HG02678 (cell line): ENCODE data around the gene EXOSC6.
A peak's percentile ranks its signal among the peaks of the same experiment; 100 is the strongest.
"Not testable (repeated sequence)": the region's sequence is repeated elsewhere in the genome, so short reads cannot be mapped to it uniquely, and the experiment has no call there.

Experiments used
- ATAC-seq: cut with Tn5 transposase; IDR thresholded peaks from one replicate; pipeline ENCODE4 v1.9.1; 2021; ENCODE audit warnings: mild to moderate bottlenecking, moderate library complexity; ENCODE audit not compliant: unreplicated experiment

Gene EXOSC6

DNA sequence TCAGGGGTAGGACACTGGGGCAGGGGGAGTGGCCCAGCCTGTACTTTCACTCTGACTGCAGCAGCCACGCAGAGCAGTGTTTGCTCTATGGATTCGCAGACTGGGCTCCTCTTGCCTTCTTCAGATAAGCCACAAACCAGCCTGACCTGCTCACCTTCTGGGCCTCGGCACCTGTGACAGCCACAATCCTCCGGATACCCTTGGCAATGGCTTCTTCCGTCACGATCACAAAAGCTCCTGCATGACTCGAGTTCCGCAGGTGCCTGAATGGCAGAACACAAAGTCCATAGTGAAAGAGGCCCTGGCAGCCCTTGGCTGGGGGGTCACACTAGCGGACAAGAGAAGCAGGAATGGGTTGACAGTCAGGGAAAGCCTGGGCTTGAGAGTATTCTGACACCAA, 3.8 kb upstream of the EXOSC6 start:
- ATAC-seq, result no peak

DNA sequence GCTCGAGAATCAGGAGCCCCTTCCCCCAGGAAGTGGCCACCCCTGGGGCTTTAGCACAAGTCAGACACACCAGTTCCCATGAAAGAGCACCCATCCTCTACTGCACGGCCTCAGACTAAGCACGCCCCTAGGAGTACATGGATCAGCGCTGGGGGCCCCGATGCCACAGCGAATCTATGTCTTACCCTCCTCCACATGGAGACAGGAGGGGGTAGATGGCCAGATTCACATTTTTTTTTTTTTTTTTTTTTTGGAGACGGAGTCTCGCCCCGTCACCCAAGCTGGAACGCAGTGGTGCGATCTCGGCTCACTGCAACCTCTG, 3.2 kb upstream of the EXOSC6 start:
- ATAC-seq, result no peak

DNA sequence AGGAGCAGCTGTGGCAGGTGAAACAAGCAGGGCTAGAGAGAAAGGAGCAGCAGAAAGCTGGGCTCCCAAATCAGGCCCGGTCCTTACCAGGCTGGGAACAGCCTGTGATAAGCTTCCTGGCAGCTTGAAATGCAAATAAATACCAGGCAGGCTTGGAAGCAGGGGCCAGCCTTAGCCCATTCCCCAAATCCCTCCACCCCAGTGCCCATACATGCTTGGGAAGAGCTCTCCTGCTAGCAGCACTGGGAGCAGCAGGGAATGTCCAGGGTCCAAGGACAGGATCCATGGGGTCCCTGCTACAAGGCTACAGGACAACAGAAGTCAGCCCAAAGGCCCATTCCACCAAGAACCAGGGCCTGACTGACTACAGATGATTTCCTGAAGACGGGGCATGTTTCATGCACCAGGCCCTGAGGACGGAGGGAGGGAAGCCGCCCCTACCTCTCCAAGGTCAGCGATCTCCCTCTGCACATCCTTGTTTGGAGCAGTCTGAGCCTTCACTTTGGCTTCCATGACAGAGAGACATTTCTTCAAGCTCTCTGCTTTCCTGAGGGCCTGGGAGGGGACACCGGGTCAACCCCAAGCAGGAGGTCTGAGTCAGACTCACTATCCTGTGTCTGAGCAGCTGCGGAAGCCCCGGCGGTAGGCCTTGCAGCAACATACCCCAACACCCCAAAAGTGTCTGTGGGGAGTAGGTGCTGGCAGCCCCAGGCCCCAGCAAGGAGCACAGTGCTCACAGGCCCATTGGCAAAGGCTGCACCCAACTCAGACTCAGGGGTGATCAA, 2.6 kb upstream of the EXOSC6 start:
- ATAC-seq, result no peak

DNA sequence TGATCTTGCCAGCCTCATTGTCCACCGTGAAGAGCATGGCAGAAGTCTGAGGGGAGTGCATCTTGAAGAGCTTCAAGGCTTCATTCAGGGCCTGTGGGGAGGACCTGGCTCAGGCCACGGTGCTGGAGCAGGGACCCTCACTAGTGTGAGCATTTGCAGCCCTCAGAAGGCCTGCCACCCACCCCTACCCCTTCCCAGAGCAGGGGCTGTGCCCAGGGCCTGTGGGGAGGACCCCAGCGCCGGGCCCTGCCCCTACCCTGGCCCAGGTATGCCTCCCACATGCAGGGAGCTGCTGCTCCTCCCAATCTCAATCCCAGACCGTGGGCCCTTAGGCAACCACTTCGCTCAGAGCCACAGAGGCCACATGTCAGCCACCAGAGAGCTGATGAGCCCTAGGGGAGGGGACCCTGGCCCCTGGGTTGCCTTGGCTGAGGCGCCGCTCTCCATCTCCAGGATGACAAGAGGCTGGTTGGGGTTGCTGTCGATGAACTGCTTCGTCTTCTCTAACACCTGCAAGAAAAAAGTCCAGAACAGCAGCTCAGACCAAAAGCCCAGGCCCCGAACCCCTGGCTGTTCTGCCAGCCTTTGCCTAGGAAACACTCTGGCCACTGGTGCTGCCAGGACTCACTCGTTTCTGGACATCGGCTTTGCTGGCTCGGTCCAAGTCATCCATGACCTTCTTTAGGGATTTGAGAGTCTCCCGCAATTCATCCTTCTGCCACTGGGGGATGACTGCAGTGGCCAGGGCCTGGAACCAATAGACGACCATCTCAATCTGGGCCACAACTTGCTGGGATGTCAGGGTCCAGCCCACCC, 1.8 kb upstream of the EXOSC6 start:
- ATAC-seq, result no peak

DNA sequence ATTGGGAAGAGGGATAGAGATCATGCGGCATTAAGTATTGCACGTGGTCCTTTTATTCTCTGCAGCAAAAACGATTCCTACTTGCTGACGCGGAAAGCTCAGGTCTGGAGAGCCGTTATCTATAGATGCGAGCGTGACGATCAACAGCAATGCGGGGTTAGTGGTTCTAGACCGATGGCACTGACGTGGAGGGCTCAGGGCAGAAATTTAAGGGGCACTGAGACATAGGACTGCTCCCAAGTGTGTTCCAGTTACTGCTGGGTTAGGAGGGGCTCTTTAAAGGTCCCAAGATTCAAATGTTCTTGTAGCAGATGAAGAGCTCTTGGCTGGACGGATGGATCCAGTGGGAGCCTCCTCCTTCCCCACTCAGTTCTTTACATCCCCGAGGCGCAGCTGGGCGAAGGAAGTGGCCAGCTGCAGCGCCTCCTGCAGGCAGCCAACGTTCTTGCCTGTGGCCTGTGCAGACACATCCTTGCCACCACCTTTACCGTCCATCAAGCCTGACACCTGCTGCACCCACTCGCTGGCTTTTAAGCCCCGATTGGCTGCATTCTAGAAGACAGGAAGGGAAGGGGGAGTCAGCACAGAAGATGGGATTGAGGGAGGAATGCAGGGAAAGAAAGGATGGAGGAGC, 732 bp upstream of the EXOSC6 start:
- ATAC-seq, result no peak

DNA sequence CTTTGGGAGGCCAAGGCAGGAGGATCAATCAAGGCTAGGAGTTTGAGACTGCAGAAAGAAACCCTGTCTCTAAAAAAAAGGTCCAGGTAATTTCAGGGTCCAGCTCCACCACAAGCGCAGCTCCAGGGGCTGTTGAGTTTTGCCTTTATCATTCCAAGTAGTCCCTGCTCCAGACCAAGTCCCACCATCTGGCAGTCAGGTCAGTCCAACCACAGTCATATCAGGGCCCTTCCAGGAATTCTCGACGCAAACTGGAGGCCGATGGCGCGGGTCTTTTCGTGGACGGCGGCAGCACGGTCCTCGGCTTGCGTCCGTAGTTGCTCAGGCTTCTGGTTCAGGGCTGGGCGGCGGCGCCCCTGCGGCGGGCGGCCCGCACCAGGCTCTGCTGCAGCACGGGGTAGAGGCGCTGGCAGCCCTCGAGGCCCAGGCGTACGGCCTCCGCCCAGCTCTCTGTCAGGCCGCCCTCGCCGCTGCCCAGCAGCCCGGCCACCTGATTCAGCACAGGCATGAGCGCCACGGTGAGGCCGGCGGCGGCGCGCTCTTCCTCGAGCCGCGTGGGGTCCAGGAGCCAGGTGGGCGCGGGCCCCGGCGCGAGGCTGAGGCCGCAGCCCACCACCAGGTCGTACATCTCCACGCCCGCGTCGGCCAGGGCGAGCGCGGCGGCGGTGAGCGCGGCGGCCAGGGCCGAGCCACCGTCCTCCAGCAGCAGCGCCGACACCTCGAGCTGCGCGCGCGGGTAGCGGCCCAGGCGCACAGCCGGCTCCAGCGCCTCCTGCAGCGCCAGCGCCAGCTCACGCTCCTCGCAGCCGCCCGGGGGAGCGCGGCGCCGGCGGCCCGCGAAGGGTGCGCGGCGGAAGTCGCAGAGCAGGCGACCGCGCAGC, 752 bp downstream of the EXOSC6 start:
- peak; percentile 44 for ATAC-seq

DNA sequence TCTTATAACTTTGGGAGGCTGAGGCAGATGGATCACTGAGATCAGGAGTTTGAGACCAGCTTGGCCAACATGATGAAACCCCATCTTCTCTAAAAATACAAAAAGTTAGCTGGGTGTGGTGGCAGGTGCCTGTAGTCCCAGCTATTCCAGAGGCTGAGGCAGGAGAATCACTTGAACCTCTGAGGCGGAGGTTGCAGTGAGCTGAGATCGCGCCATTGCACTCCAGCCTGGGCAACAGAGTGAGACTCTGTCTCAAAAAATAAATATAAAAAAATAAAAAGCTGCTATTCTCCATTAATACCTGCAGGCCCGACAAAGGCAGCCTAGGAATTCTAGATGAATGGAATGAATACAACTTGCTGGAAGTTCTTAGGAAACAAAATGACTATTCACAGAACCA, 2.0 kb downstream of the EXOSC6 start:
- not testable (repeated sequence) for ATAC-seq

DNA sequence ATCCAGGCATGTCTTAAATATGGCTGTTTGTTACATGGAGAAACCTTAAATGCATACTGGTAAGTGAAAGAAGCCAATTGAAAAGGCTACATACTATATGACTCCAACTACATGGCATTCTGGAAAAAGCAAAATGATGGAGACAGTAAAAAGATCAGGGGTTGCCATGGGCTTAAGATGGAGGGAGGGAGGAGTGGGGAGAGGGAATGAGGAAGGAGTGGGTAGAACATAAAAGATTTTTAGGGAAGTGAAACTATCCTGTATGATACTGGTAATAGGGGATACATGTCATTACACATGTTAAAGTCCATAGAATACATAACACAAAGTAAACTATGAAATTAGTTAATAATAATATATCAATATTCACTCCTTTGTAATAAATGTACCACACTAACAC, 13.0 kb downstream of the EXOSC6 start:
- ATAC-seq, result not testable (repeated sequence)

DNA sequence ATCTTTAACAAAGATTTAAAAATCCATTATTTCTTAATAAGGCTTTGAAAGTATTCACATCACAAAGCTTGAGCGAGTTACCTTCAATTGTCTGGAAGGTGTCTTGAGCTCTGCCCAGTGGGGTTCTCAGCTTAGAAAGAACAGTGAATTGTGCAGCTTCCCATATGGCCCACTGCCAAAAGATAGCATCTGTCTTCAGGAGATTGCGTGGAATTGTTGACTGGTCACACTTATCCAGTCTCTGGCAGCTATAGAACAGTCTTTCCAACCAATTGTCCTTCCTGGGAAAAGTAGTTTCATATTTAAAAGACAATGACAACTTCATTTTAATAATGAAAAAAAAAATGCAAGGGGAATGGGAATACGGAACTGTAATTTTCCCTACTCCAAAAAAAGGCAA, 19.9 kb downstream of the EXOSC6 start:
- not testable (repeated sequence) for ATAC-seq

DNA sequence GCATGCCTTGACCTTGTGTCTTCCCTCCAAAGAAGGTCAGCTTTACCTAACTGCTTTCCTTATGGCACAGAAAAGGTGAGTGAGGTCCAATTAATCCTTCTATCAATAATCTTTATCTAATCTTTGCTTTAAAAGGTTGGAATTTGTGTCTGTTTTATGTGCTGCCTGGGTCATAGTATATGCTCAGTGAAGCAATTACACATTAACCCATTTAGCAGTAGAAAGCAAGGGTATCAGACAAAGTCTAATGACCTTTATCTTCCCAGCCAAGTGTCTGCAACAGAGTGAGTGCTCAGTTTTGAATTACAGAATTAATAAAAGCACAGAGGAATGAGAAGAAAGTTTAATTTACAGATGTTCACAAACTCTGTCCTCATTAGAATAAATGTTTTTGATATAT, 25.7 kb downstream of the EXOSC6 start:
- ATAC-seq, result not testable (repeated sequence)

DNA sequence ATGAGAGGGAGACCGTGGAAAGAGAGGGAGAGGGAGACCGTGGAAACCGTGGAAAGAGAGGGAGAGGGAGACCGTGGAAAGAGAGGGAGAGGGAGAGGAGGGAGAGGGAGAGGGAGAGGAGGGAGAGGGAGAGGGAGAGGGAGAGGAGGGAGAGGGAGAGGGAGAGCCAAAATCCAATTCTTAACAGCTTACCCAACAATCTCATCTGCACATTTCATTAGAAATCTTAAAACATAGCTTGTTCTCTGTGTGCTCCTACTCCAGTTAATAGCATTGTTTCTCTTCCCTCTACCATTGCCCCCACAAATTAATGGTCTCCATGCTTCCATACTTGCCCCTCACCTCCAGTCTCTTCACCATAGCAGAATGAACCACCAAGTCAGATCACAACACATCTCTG, 26.3 kb downstream of the EXOSC6 start:
- ATAC-seq, result not testable (repeated sequence)

DNA sequence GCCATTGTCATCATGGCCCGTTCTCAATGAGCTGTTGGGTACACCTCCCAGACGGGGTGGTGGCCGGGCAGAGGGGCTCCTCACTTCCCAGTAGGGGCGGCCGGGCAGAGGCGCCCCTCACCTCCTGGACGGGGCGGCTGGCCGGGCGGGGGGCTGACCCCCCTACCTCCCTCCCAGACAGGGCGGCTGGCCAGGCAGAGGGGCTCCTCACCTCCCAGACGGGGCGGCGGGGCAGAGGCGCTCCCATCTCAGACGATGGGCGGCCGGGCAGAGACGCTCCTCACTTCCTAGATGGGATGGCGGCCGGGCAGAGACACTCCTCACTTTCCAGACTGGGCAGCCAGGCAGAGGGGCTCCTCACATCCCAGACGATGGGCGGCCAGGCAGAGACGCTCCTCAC, 27.1 kb downstream of the EXOSC6 start:
- not testable (repeated sequence) for ATAC-seq

DNA sequence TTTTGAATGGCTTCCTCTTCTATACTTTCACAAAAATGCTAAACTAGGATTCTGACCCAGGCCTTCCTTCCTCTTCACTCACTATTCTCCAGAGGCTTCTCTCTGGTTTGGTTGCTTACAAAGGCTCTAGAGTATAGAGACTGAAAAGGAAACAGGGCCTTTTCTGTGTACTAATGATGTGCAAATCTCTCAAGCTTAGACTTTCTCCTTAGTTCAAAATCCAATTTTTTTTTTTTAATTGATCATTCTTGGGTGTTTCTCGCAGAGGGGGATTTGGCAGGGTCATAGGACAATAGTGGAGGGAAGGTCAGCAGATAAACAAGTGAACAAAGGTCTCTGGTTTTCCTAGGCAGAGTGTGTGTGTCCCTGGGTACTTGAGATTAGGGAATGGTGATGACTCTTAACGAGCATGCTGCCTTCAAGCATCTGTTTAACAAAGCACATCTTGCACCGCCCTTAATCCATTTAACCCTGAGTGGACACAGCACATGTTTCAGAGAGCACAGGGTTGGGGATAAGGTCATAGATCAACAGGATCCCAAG, 27.7 kb downstream of the EXOSC6 start:
- ATAC-seq, result not testable (repeated sequence)

DNA sequence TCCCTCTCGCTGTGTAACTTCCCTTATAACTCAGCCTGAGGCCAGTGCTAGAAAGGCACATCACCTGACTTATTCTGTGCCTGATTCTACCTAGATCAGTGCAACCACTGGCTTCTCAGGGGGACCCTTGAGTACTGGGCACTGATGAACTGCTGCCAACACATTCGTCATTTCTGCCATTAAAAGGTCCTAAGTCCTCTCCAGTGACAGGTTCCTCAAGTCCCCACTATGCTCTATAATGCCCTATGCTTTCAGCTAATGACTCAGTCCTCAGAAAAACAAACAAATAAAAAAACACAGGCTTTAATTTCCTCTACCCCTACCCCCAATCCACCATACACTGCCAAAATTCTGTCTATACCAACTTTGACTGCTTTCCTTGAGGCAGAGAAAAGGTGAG, 28.5 kb downstream of the EXOSC6 start:
- ATAC-seq, result not testable (repeated sequence)

DNA sequence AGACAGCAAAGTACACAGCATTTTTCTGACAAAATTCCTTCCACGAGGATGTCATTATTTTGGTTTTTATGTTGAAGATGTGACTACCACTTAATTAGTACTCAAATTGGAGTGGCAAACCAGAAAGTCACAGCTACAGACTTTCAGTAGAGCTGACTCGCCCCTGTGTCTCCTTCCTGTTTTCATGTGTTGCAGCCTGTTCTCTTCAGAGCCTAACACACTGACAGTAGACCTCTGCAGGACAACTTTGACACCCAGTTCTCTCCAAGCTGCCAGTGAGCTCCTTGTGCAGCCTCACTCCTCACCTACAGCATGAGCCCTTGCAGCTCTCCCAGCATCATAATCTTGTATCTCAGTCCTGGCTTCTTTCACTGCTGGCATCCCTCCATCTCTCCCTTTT, 29.2 kb downstream of the EXOSC6 start:
- ATAC-seq, result not testable (repeated sequence)

DNA sequence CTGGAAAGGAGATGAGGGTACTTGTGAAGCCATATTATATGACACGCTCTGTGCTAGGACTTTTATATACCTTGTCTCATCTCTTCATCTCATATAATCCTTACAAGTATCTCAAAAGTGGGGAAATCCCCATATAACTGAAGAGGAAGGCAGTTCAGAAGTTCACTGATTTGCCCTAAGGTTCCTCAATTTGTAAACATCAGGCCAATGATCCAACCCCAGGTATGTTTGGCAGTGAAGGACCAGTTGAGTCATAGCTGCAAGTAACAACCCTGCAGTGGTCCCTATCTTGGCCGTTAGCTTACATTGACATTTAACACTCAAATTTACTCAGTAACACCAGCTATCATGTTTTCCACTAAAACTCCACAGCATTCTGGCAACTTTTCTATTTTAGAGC, 33.2 kb downstream of the EXOSC6 start:
- not testable (repeated sequence) for ATAC-seq

DNA sequence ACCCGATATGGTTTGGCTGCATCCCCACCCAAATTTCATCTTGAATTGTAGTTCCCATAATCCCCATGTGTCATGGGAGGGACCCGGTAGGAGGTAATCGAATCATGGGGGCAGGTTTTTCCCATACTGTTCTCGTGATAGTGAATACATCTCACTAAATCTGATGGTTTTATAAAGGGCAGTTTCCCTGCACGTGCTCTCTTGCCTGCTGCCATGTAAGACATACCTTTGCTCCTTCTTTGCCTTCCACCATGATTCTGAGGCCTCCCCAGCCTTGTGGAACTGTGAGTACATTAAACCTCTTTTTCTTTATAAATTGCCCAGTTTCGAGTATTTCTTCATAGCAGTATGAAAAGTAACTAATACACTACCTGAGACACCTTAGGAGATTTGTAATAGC, 45.4 kb downstream of the EXOSC6 start:
- ATAC-seq, result not testable (repeated sequence)

DNA sequence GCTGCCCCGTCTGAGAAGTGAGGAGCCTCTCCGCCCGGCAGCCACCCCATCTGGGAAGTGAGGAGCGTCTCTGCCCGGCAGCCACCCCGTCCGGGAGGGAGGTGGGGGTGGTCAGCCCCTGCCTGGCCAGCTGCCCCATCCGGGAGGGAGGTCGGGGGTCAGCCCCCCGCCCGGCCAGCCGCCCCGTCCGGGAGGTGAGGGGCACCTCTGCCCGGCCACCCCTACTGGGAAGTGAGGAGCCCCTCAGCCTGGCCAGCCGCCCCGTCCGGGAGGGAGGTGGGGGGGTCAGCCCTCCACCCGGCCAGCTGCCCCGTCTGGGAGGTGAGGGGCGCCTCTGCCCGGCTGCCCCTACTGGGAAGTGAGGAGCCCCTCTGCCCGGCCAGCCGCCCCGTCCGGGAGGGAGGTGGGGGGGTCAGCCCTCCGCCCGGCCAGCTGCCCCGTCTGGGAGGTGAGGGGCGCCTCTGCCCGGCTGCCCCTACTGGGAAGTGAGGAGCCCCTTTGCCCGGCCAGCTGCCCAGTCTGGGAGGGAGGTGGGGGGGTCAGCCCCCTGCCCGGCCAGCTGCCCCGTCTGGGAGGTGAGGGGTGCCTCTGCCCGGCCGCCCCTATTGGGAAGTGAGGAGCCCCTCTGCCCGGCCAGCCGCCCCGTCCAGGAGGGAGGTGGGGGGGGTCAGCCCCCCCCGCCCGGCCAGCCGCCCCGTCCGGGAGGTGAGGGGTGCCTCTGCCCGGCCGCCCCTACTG, 46.9 kb downstream of the EXOSC6 start:
- ATAC-seq, result not testable (repeated sequence)

DNA sequence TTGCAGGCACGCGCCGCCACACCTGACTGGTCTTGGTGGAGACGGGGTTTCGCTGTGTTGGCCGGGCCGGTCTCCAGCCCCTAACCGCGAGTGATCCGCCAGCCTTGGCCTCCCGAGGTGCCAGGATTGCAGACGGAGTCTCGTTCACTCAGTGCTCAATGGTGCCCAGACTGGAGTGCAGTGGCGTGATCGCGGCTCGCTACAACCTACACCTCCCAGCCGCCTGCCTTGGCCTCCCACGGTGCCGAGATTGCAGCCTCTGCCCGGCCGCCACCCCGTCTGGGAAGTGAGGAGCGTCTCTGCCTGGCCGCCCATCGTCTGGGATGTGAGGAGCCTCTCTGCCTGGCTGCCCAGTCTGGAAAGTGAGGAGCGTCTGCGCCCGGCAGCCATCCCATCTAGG, 47.7 kb downstream of the EXOSC6 start:
- ATAC-seq, result not testable (repeated sequence)

DNA sequence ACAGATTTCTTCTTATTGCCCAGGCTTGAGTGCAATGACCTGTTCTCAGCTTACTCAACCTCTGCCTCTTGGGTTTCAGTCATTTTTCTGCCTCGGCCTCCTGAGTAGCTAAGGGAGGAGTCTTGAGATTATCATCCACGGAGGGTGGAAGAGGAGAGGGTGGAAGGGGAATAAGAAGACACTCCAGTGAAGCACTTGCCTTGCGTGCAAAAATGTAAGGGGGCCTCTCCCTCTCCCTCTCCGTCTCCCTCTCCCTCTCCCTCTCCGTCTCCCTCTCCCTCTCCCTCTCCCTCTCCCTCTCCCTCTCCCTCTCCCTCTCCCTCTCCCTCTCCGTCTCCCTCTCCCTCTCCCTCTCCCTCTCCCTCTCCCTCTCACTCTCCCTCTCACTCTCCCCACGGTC, 48.2 kb downstream of the EXOSC6 start:
- ATAC-seq, result not testable (repeated sequence)
